Loucy (cell line): ENCODE results near the gene ATF1.

ENCODE experiments used
- H2AFZ ChIP-seq: fragments of 200-600 bp; sonication (generic); 2 replicates; pipeline ENCODE4 v1.6.0; 2016; ENCODE audit warnings: antibody characterized with exemption, mild to moderate bottlenecking, low read length, moderate library complexity
- H3F3A ChIP-seq: fragments of 200-600 bp; 2 replicates; pipeline ENCODE4 v1.6.0; 2016; ENCODE audit warnings: antibody characterized with exemption, low read depth, mild to moderate bottlenecking
- H3K27me3 ChIP-seq: fragments of 200-600 bp; sonication (generic); 2 replicates; pipeline ENCODE4 v1.6.1; 2014; ENCODE audit warnings: low read length, mild to moderate bottlenecking; ENCODE audit not compliant: insufficient read depth, poor library complexity, severe bottlenecking
- H3K36me3 ChIP-seq: fragments of 200-600 bp; sonication (generic); 2 replicates; pipeline ENCODE4 v1.6.1; 2016; ENCODE audit warnings: low read length; ENCODE audit not compliant: insufficient read depth
- H3K4me1 ChIP-seq: fragments of 200-600 bp; sonication (generic); 2 replicates; pipeline ENCODE4 v1.5.1; 2014; ENCODE audit warnings: low read length, mild to moderate bottlenecking; ENCODE audit not compliant: insufficient read depth, poor library complexity, severe bottlenecking
- H3K4me2 ChIP-seq: fragments of 200-600 bp; sonication (generic); 2 replicates; pipeline ENCODE4 v1.6.0; 2014; ENCODE audit warnings: antibody characterized with exemption, low read length, low read depth, mild to moderate bottlenecking; ENCODE audit not compliant: poor library complexity, severe bottlenecking
- H3K4me3 ChIP-seq: fragments of 200-600 bp; sonication (generic); 2 replicates; pipeline ENCODE4 v1.5.1; 2014; ENCODE audit warnings: low read length, mild to moderate bottlenecking, mixed read lengths; ENCODE audit not compliant: poor library complexity, severe bottlenecking
- H3K79me2 ChIP-seq: fragments of 200-600 bp; sonication (generic); 2 replicates; pipeline ENCODE4 v1.6.1; 2014; ENCODE audit warnings: low read length; ENCODE audit not compliant: insufficient read depth
- H3K9ac ChIP-seq: fragments of 200-600 bp; sonication (generic); 2 replicates; pipeline ENCODE4 v1.6.0; 2014; ENCODE audit warnings: mild to moderate bottlenecking, low read depth, low read length, moderate library complexity; ENCODE audit not compliant: poor library complexity, severe bottlenecking
- H3K9me2 ChIP-seq: fragments of 200-600 bp; sonication (generic); replicated peaks from 2 replicates; pipeline ENCODE4 v1.6.1; 2016; ENCODE audit warnings: low read depth, low read length, mixed read lengths
- H3K9me3 ChIP-seq: fragments of 200-600 bp; sonication (generic); 2 replicates; pipeline ENCODE4 v1.6.1; 2014; ENCODE audit warnings: mild to moderate bottlenecking, antibody characterized with exemption, low read length, low read depth; ENCODE audit not compliant: insufficient read depth
- H4K20me1 ChIP-seq: fragments of 200-600 bp; sonication (generic); 2 replicates; pipeline ENCODE4 v1.6.0; 2014; ENCODE audit warnings: antibody characterized with exemption, low read length, mild to moderate bottlenecking; ENCODE audit not compliant: insufficient read depth, poor library complexity, severe bottlenecking
- CTCF ChIP-seq: fragments of 200-600 bp; sonication (generic); conservative IDR thresholded peaks from 2 replicates; pipeline ENCODE4 v1.5.1; 2014; ENCODE audit warnings: mild to moderate bottlenecking, antibody characterized with exemption, low read length
- EZH2phosphoT487 ChIP-seq: fragments of 200-600 bp; IDR thresholded peaks from 2 replicates; pipeline ENCODE4 v1.6.1; 2018; ENCODE audit warnings: antibody characterized with exemption, mild to moderate bottlenecking, moderate library complexity, borderline replicate concordance

Gene ATF1

GRCh38 chr12:50720085-50720484, 43.8 kb upstream of the ATF1 start:
- no peaks in the 10 kb centered on the region for H3K9me3 ChIP-seq

GRCh38 chr12:50720501-50720900, 43.4 kb upstream of the ATF1 start:
- no peak overlapping the region for H3K9ac ChIP-seq
- no peaks in the 10 kb centered on the region for H4K20me1 ChIP-seq
- H3K4me3 ChIP-seq, result no peak overlapping the region
- H3K27me3 ChIP-seq, result no peaks in the 10 kb centered on the region
- H3K4me1 ChIP-seq, result no peaks in the 10 kb centered on the region
- no peaks in the 10 kb centered on the region for H3F3A ChIP-seq
- peaks cover 67% of the 10 kb centered on the region for H3K36me3 ChIP-seq
- H3K79me2 ChIP-seq, result no peaks in the 10 kb centered on the region
- no peaks in the 10 kb centered on the region for H3K9me3 ChIP-seq
- TF ChIP-seq CTCF, result no peak
- TF ChIP-seq EZH2phosphoT487, result no peak
- no peak overlapping the region for H2AFZ ChIP-seq
- no peak overlapping the region for H3K4me2 ChIP-seq
- no peaks in the 10 kb centered on the region for H3K9me2 ChIP-seq

More at GRCh38 chr12:50720085-50720484, 43.8 kb upstream of the ATF1 start:
- no peak overlapping the region for H3K9ac ChIP-seq
- no peak overlapping the region for H3K4me3 ChIP-seq
- no peak for TF ChIP-seq CTCF
- TF ChIP-seq EZH2phosphoT487, result no peak
- no peaks in the 10 kb centered on the region for H3K9me2 ChIP-seq
- peaks cover 67% of the 10 kb centered on the region for H3K36me3 ChIP-seq
- no peaks in the 10 kb centered on the region for H3F3A ChIP-seq
- no peaks in the 10 kb centered on the region for H3K4me1 ChIP-seq
- H3K79me2 ChIP-seq, result no peaks in the 10 kb centered on the region
- no peaks in the 10 kb centered on the region for H3K27me3 ChIP-seq
- no peak overlapping the region for H2AFZ ChIP-seq
- no peak overlapping the region for H3K4me2 ChIP-seq
- H4K20me1 ChIP-seq, result no peaks in the 10 kb centered on the region

GRCh38 chr12:50723865-50724264, 40.0 kb upstream of the ATF1 start:
- Histone ChIP-seq H3K4me1 (no peaks in the 10 kb centered on the region), H3K27me3 (no peaks in the 10 kb centered on the region), H3K9ac (no peak overlapping the region), H3F3A (no peaks in the 10 kb centered on the region), H3K79me2 (no peaks in the 10 kb centered on the region), H2AFZ (no peak overlapping the region), H3K4me2 (no peak overlapping the region), H3K4me3 (no peak overlapping the region), H4K20me1 (no peaks in the 10 kb centered on the region), H3K9me2 (no peaks in the 10 kb centered on the region), H3K36me3 (peaks cover 76% of the 10 kb centered on the region), H3K9me3 (no peaks in the 10 kb centered on the region)
- TF ChIP-seq CTCF (no peak), EZH2phosphoT487 (no peak)
